WI38 (cell line): ENCODE measurements around the gene PPARG.
"Not testable (repeated sequence)": the region's sequence is repeated elsewhere in the genome, so short reads cannot be mapped to it uniquely, and the experiment has no call there.

Source experiments
- H3K4me3 ChIP-seq: 2 replicates; pipeline ENCODE4 v1.5.1; 2011; ENCODE audit warnings: low read depth, mild to moderate bottlenecking, control low read depth, low read length
- CTCF ChIP-seq: IDR thresholded peaks from 2 replicates; pipeline ENCODE4 v1.5.1; 2012; ENCODE audit warnings: low read depth, mild to moderate bottlenecking, control low read depth, low read length

The PPARG gene

DNA sequence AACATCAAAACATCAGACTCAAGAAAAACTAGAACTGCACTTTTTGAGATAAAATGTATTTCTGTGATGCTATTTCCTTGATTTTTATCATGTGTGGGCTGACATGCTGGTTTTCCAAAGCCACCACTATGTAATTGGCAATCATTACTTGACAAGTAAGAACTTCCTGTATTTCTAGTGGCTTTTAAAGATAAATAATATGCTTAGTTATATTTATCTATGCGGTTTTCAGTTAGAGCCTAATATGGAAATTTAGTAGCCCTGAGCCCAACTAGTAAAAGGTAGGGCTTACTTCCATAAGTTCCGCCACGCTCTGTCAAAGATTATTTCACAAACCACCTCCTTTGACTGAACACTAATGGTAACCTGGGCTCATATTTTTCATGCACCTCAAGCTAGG lies 91.6 kb downstream of the PPARG start:
- no peak overlapping the region for H3K4me3 ChIP-seq
- no peak for TF ChIP-seq CTCF

GRCh38 chr3:12381199-12381598 lies 92.3 kb downstream of the PPARG start:
- TF ChIP-seq CTCF, result no peak
- H3K4me3 ChIP-seq, result no peak overlapping the region

DNA sequence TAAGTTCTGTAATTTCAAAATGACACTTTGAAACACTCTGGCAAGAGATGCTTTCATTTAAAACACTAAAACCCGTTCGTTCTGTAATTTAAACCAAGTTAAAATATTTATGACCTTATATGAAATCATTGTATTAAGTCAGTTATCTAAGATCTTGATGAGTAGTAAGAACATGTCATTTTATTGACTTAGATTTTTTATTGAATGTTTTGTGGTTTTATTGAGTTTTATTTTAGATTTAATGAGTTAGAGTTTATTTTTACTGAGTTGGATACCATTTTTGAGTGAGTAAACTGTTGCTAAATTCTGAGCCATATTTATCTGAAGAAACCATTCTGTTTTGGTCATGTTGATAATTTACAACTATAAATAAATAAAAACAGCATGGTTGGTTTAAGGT lies 94.3 kb downstream of the PPARG start:
- no peak overlapping the region for H3K4me3 ChIP-seq
- TF ChIP-seq CTCF, result no peak

DNA sequence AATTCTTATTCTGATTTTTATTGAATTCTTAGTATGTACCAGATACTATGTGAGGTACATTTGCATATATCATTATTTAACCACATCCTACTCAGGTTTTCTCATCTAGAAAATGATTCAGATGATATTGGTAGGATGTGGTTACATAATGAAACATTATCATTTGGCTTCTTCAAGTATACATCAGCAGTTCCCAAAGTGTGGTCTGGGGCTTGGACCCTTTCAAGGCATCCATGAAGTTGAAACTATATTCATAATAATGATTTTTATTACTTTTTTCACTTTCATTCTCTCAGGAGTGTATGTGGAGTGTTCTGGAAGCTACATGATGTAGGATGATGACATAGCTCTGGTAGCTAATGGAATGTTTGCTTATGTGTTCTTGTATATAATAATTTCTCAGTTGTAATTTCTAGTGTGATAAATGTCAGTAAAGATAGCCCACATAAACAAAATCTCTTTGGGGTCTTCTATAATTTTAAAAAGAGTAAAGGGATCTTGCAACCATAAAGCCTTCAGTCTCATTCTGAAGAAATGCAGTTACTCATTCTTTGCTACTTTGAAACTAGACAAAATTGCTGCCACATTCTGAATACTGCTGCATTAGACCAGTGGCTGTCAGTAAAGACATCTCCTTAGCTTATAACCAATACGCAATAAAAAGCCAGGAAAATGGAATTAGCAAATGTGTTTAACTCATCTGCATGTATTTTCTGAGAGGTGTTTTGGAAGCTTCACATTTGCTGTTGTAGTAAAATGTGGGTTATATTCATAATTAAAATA lies 95.8 kb downstream of the PPARG start:
- no peak overlapping the region for H3K4me3 ChIP-seq
- TF ChIP-seq CTCF, result no peak

- not testable (repeated sequence) for H3K4me3 ChIP-seq
Measured at GRCh38 chr3:12386514-12387291, 97.8 kb downstream of the PPARG start.

DNA sequence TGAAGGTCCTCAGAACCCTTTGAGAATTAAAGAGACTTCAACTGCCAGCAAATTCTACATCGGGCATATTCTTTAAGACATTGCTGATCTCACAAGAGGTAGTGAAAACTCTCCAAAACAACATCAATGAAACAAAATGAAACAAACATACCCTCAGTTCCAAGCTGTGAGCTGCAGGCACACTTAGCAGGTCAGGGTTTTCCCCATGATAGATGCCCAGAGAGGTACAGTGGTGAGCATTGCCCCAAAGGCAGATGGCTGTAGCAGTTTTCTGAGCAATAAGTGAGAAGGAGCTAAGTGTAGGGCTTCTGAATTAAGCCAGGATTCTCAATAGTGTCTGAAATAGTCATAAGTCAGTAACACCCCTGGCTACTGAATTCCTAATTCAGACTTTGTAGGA lies 99.3 kb downstream of the PPARG start:
- no peak overlapping the region for H3K4me3 ChIP-seq
- TF ChIP-seq CTCF, result no peak

GRCh38 chr3:12392101-12392878 lies 103.4 kb downstream of the PPARG start:
- no peak for TF ChIP-seq CTCF
- H3K4me3 ChIP-seq, result no peak overlapping the region
